Measurements from ENCODE around the gene PTPRN2.
"Not testable (repeated sequence)": the region's sequence is repeated elsewhere in the genome, so short reads cannot be mapped to it uniquely, and the experiment has no call there.

The PTPRN2 gene

DNA sequence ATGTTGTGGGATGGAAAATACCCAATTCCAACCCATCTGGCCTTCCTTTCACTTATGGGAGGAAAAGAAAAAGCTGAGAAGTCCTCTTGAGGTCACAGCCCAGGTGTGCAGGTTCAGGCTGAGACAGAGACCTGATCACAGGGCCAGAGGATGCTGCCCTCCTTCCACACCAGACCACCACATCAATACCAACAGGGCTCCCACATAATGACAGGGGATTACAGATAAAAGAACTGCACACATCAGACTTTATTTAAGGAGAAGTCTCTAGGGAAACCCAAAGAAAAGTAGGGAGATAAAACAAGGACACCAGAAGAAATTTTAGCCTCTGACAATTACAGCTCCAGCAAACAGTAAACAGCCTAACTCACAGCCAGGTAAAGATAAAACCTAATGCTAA, 548.4 kb downstream of the PTPRN2 start:
- DNase-seq (ENCODE audit: low spot score) (no peak), FAIRE-seq (no peak)

DNA sequence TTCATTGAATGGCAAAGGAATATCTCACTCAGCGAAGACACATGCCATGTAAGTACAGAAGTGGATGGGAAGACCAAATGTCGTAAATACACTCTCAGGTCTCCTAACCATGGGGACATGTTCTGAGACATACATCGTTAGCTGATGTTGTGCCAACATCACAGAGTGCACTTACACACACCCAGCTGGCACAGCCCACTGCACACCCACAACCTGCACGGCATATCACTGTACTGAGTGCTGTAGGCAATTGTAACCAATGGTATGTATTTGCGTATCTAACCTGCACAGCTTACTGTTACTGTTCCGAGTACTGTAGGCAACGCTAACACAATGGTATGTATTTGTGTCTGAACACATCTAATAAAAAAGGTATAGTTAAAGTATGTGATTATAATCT, 550.4 kb downstream of the PTPRN2 start:
- no peak for FAIRE-seq
- no peak for DNase-seq (ENCODE audit: low spot score)

DNA sequence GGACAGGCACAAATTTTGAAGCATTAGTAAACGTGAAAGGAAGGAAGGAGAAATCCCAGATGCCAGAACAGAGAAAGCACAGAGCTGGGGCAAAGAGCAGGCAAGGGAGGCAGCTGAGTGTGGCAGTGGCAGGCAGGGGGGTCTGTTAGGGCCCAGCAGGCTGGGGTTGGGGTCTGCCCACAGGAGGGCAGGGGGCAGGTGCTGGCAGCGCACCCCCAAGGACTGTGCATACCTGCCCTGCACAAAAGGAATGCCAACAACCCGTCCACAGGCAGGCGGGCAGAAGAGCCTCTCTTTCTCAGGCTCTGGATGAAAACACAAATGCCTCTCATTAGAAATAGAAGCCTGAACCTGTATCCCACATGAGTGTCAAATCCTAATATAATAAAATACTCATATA, 552.3 kb downstream of the PTPRN2 start:
- no peak for DNase-seq (ENCODE audit: low spot score)
- FAIRE-seq: no peak

DNA sequence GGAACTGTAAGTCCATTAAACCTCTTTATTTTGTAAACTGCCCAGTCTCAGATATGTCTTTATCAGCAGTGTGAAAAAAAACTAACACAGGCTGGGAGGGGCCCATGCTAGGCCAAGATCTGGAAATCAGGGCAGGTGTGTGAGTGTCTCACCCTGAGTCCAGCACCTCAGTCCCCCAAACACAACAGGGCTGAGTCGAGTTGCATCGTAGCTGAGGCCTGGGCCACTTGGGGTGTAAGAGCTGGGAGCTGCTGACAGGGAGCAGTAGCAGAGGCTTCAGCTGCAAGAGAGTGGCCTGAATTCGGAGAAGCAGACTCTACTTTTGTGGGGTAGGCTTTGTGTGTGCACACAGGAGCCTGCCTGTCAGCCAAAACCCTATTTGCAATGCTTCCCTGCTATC, 553.1 kb downstream of the PTPRN2 start:
- no peak for DNase-seq (ENCODE audit: low spot score)
- no peak for FAIRE-seq

DNA sequence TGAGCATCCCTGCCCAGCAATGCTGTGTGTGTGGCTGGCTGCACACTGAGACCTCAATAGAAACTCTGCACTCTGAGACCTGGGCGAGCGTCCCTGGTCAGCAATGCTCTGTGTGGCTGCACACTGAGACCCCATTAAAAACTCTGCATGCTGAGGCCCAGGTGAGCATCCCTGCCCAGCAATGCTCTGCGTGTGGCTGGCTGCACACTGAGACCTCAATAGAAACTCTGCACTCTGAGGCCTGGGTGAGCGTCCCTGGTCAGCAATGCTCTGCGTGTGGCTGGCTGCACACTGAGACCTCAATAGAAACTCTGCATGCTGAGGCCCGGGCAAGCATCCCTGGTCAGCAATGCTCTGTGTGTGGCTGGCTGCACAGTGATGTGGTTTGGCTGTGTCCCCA, 553.7 kb downstream of the PTPRN2 start:
- DNase-seq (ENCODE audit: low spot score); FAIRE-seq: not testable (repeated sequence)

DNA sequence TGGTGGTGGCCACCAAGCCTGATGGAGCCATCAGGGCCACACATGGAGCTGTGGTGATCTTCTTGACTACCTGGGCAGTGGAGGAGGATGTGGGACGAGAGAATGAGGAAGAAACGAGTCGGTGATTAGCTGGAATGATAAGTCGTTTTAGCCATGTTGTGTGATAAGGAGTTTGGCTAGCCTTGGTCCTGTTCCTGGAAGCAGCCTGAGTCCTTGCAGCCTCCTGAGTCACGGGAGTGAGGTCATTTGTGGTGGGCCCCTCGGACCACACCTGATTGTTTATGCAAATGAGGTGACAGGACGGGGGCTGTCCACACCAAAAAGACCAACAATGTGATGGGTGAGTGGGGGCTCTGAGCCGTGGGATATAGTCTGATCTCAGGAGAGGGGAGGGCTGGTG, 554.4 kb downstream of the PTPRN2 start:
- FAIRE-seq (no peak), DNase-seq (ENCODE audit: low spot score) (no peak)

DNA sequence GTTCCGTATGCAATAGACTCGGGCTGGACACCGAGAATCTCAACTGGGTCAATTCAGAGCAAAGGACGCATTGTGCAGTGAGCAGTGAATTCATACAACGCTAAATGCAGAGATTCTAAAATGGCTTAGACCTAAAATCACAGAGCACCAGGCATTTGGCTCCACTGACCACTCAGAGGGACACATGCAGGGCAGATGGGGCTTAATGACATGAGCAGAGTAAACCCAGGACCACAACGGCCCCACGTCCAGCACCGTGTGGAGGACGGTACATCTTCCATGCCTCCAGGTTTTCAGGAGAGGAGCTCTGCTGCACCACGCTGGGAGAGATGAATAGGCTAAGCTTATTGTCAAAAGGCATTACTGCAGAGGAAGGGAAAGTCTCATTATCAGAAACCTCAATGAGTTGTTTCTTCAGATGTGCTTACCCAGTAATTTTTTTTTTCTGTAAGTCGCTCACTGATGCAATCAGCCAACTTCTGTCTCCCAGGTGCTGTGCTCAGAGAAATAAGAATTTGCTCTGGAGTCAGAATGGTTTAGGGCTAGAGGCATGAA, 555.0 kb downstream of the PTPRN2 start:
- DNase-seq (ENCODE audit: low spot score) (no peak), FAIRE-seq (no peak)

DNA sequence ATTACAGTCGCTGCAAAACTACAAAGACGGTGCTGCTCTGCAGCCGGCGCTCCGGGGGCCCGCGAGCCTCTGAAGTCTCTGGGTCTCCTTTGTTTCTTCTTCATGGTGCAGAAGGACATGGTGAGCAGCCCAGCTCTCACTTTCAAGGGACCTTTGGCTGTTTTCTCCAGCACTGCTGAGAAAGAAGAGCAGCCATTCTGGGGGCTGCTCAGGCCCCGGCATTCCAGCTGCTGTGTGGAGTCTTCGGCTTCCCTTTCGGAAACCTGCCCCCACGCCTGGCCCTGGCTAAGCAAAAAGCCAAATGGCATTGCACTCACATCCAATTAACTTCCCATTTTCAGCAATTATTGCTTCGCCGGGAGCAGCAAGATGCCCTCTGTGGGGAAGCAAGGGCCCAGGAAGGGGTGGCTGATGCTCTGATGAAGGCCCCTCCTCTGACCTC, 555.7 kb downstream of the PTPRN2 start:
- DNase-seq (ENCODE audit: low spot score) (no peak), FAIRE-seq (no peak)

DNA sequence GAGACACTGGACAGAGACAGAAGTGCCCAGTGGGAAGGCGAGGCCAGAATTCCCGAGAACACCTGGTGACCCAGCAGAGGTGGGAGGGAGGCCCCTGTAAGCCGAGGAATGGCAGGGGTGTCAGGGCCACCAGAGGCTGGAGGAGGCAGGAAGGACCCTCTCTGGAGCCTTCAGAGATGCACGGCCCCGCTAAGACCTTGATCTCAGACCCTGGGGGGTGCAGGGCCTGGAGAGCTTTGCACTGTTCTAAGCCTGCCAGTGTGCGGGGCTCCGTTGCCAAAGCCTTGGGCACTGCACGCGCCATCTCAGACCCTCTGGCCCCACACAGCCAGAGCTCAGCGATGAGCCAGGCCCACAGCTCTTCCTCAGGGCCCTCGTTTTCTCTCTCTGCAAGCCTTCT, 557.1 kb downstream of the PTPRN2 start:
- FAIRE-seq: no peak
- no peak for DNase-seq (ENCODE audit: low spot score)

DNA sequence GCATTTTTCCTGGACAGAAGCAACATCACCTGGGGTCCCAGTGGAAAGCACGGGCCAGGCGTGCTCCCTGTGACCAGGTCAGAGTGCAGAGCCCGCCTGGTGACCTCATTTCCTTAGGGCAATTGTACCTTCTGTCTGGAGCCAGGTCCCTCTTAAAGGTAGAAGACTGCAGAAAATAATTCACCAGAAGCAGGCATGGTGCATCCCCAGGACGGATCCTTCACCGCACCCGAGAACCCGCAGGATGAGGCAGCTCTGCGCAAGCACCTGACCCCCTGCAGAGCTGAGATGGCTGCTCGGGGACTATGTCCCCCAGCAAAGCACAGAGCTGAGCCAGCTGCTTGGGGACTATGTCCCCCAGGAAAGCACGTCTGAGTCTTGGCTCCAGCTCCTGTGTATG, 557.6 kb downstream of the PTPRN2 start:
- FAIRE-seq: no peak

DNA sequence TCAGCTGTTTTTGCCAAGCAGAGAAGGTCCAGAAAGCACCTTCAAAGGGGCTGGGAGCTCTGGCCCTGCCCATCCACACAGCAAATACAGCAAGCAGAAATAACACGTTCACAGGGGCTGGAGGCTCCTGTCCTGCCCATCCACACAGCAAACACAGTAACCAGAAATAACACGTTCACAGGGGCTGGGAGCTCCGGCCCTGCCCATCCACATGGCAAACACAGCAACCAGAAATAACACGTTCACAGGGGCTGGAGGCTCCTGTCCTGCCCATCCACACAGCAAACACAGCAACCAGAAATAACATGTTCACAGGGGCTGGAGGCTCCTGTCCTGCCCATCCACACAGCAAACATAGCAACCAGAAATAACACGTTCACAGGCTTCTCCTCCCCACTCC, 558.1 kb downstream of the PTPRN2 start:
- DNase-seq (ENCODE audit: low spot score): no peak
- FAIRE-seq: no peak

More for the DNA sequence above, 557.6 kb downstream of the PTPRN2 start:
- no peak for DNase-seq (ENCODE audit: low spot score)

DNA sequence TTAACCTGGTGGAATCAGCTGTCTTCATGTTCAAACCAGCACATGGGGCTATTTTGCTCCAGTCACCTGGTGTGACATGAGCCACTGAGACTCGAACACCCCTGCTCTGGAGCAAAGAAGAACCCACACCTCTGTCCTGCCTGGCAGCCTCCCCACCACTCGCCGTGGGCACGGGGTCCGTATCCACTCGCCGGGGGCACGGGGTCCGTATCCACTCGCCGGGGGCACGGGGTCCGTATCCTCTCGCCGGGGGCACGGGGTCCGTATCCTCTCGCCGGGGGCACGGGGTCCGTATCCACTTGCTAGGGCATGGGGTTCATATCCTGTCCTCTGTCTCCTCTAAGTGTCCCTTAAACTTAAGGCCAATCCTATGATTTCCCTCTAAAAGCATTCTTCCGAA, 558.7 kb downstream of the PTPRN2 start:
- no peak for FAIRE-seq
- no peak for DNase-seq (ENCODE audit: low spot score)

DNA sequence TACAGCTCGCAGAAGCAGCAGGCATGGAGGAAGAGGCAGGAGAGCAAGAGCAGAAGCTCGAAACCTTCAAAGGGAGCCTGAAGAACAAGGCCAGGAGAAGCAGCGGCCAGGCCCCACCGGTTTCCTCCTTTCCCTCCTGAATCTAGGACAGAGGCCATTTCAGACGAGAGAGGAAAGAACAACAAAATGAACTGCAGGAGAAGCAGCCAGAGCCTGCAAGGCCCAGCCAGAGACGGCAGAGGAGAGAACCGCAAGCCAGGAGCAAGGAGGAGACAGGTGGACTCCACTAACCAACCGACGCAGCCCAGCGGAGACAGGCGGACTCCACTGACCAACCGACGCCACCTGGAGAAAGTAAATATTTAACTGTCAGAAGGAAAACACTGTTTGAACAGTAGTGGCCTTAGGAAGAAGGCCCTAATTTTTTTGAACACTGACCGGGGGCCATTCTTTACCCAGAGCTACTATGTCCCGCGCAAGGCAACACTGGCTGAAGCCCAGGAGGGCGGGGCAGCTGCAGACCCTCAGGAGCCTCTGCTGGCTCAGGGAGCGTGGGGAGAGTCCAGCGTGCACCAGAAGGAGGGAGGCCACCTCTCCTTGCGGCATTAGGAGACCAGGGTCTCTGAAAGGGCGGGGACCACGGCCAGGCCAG, 559.2 kb downstream of the PTPRN2 start:
- FAIRE-seq (no peak), DNase-seq (ENCODE audit: low spot score) (no peak)

DNA sequence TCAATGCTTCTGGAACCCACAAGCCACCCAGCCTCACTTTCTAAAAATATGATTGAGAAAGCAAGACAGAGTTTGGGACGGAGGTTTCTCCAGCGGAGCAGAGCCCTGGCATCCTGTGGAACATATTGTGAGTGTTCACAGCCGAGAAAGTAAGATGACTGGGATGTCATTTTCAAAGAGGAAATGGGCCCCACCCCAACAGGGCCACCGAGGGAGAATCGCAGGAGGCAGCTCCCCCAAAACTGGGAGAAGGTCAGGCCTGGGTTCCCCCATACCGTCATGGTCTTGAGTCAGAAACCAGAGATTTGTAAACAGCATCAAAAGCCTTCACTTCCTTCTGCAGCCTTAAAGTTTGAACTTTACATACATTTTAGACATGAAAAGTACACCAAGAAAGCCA, 560.0 kb downstream of the PTPRN2 start:
- DNase-seq (ENCODE audit: low spot score): no peak
- FAIRE-seq: no peak

DNA sequence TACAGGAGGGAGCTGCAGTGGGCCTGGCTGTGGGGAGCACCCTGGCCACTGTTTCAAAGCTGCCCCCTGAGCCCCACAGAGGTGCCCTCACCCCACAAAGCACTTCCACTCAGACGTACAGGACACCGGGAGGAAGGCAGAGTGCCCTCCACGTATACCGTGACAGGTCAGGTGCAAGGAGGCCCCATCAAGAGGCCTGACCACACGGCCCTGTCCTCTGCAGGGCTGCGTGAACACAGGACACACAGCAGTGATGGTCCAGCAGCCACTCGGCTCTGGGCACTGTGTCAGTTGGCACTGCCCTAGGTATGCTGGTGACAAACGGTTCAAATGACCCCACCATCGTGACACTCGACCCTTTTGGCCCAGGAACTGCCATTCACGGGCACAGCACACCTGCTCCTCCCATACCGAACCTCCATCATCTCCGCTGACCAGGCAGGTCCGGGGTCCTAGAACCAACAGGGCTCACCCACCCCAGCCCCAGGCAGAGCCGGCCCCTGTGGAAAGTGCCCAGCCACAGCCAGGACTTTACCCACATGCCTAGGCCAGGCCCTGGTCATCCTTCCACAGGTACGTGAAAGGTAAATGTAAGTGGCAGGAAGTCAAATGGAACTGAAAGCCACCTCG, 560.9 kb downstream of the PTPRN2 start:
- DNase-seq (ENCODE audit: low spot score): no peak
- FAIRE-seq: no peak

DNA sequence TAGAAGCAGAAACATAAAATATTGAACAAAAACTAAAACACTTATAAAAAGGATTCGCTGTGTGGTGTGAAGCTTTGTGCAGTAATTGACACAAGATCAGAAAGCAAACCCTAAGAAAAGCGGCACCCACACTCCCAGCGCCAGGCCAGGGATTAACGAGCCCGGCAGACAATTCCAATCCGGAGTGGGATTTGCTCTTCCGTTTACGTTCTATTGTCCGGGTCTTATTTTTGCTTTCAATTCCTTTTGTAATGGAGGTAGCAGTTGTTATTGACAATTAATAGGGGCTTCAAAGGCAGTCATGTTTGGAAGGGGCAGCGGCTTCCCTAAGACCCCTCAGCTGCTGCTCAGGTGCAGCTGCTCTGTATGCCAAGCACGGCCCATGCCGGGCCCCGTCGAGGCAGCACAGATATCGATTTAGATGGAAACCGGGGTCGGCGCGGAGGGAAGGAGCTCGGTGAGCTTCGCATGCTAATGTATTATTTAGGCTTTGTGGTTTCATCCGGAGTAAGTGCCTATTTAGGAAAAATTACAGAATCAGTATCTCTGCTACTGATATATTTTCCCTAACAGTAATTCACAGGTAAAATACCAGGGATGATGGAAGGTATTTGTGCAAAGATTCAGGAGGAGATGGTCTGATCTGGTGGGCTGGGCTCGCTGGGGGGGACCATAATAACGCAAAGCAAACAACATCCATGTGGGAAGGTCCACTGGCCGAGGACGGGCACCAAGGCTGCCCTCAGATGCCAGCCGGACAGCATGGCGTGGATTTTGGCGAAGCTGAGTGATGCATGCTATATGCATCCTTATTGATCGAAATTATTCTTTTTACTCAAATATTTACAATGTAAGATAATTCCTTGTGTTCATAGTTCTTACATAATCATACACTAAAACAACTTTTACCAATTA, 561.7 kb downstream of the PTPRN2 start:
- FAIRE-seq (no peak), DNase-seq (ENCODE audit: low spot score) (no peak)

DNA sequence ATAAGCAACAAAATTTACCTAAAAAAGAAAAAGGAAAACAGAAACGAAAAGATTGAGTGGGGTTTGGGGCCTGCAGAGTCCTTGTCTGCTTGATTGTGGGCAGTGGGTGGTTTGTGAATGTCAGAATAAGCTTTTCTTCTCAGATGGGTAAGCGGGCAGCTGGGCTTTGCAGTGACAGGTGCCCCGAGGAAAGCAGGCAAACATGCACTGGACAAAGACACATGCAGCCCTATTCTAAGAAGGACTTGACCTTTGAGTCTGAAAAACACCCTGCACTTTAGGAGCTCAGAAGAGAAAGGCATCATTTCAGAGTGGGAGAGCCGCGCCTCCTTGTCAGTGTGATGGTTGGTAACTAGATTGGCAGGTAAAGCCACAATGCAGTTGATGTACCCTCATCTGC, 562.7 kb downstream of the PTPRN2 start:
- FAIRE-seq (no peak), DNase-seq (ENCODE audit: low spot score) (no peak)

DNA sequence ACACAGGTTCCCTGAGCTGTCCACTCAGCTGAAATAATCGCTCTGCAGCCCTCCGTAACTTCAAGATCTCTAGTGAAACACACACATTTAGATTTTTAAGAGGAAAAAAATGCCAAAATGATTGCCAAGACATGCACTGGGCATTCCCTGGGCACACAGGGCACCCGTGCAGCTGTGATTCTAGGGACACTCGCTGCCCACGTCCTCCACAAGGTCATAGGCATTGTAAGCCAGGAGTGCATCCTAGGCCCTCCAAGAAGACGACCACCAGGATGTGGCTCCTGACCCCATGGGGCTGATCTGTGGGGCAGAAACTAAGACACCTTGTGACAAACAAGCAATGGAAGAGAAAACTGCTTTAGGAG, 563.3 kb downstream of the PTPRN2 start:
- DNase-seq (ENCODE audit: low spot score) (no peak), FAIRE-seq (no peak)

DNA sequence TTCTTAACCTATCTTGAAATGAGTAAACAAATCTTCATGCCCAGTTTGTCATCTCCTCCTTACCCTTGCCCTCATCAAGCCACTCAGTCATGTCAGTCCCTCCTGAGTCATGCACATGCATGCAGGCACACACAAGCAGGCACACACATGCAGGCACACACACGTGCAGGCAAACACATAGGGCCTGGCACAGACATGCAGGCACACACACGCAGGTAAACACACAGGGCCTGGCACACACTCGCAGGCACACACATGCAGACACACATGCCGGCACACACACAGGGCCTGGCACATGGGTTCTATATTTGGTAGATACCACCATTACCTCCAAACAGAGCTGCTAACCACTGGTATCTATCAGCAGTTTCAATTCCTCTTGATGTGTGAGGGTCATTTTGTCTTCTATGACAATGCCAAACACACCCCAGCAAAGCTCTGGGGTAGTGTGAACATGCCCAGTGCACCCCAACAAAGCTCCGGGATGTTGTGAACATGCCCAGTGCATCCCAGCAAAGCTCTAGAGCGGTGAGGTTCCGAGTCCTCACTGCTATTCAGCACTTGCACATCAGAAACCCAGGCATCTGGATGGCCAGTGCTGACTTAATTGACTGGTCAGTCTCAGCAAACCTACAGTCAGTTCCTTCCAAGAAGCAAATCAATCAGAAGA, 563.8 kb downstream of the PTPRN2 start:
- DNase-seq (ENCODE audit: low spot score) (no peak), FAIRE-seq (no peak)

DNA sequence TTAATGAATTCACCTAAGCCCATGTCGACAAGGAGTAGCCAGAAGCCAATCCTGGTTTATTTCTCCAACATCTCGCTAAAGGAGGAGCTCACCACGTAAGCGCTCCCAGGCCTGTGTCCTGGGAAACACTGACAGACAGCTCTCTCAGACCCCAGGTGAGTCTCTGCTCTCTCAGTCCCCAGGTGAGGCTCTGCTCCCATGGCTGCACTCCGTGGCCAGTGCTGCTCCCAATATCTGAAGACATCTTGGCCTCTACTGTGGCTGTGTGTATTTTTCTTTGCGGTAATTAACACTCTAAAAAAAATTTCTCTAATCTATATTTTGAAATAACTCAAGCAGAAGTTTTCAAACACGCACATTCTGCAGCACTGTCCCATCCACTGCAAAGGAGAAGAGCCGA, 564.5 kb downstream of the PTPRN2 start:
- FAIRE-seq: no peak

DNA sequence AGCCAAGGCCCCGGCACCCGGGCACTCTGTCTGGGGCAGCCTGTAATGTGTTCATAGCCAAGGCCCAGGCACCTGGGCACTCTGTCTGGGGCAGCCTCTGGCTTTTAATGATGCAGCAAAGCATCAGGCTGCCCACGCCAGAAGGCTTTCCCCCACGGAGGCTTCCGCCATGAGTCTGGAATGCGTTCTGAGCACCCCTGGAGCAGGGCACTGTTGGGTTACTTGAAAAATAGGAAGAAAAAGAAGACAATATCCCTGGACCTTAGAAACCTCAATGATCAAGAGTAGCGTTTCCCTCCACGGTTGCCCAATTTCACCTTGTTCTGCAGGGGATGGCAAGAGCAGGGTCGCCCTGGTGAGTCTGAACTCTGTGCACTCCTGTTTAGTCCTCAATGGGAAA, 565.0 kb downstream of the PTPRN2 start:
- no peak for DNase-seq (ENCODE audit: low spot score)
- no peak for FAIRE-seq

More for the DNA sequence above, 564.5 kb downstream of the PTPRN2 start:
- no peak for DNase-seq (ENCODE audit: low spot score)

DNA sequence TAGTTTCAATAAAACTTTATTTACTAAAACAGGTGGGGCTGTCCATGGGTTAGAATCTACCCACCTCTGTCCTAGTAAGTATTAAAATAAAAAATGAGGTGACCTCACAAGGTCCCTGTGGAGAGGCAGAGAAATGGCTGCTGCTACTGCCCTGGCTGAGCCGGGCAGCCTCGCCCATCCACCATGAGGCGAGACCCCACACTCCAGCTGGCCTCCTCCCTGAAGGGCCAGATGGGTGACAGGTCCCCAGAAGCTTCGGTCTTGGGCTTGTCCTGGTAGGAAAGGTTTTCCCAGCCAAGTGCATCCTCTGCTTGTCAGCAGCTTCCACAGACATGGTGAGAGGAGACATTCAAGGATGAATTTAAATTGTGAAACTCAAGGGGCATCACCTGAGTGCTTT, 565.8 kb downstream of the PTPRN2 start:
- FAIRE-seq: no peak
- DNase-seq (ENCODE audit: low spot score): no peak
